ENCODE measurements around the gene KRT20.

The KRT20 gene

DNA sequence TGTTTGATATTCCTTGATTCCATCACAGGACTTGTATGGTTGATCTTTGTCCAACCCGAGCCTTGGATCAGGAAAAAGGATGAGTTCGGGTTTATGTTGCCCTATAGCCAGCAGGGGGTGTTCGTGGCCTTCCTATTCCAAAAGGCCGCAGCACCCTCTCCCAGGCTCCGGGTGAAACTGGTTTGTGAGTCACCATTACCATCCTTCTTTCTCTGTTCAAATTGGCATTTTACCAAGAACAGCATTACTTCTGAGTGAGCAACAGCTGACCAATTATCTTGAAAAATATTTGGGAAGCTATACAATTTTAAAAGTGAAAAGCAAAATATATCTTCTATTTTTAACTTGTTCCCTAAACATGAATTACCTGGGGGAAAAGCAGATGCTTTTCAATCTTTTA is 24.3 kb upstream of the KRT20 start:
- no peaks in the 10 kb centered on the region for H3K9me3 Mint-ChIP-seq
- peaks cover 3% of the 10 kb centered on the region for H3K4me1 Mint-ChIP-seq (ENCODE audit: low read depth)
- no peak overlapping the region for H3K27ac Mint-ChIP-seq
- H3K4me3 Mint-ChIP-seq: no peak overlapping the region
- DNase-seq: peak; percentile 65
- H3K27me3 Mint-ChIP-seq: peaks cover 56% of the 10 kb centered on the region
- H3K36me3 Mint-ChIP-seq (ENCODE audit: low read depth): no peaks in the 10 kb centered on the region

- Mint-ChIP-seq H3K27ac (no peak overlapping the region), H3K9me3 (no peaks in the 10 kb centered on the region), H3K4me1 (ENCODE audit: low read depth) (peaks cover 20% of the 10 kb centered on the region), H3K4me3 (no peak overlapping the region), H3K36me3 (ENCODE audit: low read depth) (no peaks in the 10 kb centered on the region), H3K27me3 (peaks cover 57% of the 10 kb centered on the region)
- DNase-seq: no peak
These were observed 21.6 kb upstream of the KRT20 start for GRCh38 chr17:40906613-40907012.

DNA sequence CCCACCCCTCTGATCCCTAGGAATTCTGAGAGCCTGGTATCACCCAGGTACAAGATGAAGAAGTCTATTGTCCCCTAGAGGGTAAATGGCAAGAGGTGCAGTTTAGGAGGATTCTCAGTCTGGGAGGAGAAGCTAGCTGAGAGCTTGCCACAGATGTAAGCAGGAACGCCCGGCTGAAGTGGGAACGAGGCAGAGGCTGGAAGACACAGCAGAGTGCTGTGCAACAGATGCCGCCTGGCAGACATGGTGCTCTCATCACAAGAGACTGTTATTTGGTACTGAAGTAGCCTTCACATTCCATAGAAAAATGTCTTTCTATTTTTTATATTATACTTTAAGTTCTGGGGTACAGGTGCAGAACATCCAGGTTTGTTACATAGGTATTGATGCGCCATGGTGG is 20.3 kb upstream of the KRT20 start:
- no peak for DNase-seq
- no peaks in the 10 kb centered on the region for H3K9me3 Mint-ChIP-seq
- H3K4me3 Mint-ChIP-seq: no peak overlapping the region
- H3K36me3 Mint-ChIP-seq (ENCODE audit: low read depth): no peaks in the 10 kb centered on the region
- H3K27ac Mint-ChIP-seq: no peak overlapping the region
- peaks cover 54% of the 10 kb centered on the region for H3K27me3 Mint-ChIP-seq
- H3K4me1 Mint-ChIP-seq (ENCODE audit: low read depth): peaks cover 20% of the 10 kb centered on the region

DNA sequence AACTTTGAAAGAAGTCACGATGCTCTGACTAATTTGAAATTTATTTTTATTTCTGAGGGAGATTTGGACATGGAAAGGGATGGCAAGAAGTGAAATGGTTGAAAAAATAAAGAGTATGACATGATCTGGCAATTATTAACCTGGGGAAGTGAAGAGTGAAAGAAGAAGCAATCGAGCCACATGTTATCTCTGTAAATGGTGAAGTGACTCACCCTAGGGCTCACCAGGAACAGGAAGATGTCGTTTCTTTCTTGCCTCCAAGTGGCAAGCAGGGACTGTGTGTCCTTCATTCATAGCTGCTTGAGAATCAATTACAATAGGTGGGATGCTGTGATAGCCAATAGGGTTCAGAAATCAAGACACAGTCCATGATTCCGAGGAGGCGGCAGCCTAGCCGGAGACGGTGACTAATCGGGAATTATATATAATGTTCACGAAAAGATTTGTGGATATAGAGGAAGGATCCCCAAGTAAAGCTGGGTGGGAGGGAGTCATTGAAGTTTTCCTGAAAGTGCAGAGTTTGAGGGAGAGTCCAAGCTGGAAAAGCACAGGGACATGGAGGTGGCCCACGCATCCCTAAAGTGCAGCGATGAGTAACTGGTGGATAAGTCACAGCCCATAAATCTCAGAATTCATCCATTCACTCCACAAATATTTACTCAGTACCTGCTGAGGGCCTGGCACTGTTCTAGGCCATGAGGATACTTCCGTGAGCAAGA is 18.2 kb upstream of the KRT20 start:
- no peak for DNase-seq
- no peak overlapping the region for H3K27ac Mint-ChIP-seq
- no peaks in the 10 kb centered on the region for H3K9me3 Mint-ChIP-seq
- peaks cover 41% of the 10 kb centered on the region for H3K27me3 Mint-ChIP-seq
- H3K4me3 Mint-ChIP-seq: no peak overlapping the region
- no peaks in the 10 kb centered on the region for H3K36me3 Mint-ChIP-seq (ENCODE audit: low read depth)
- H3K4me1 Mint-ChIP-seq (ENCODE audit: low read depth): peaks cover 17% of the 10 kb centered on the region

GRCh38 chr17:40902498-40902897 is 17.5 kb upstream of the KRT20 start:
- Mint-ChIP-seq H3K27ac (no peak overlapping the region), H3K4me3 (no peak overlapping the region), H3K4me1 (ENCODE audit: low read depth) (peaks cover 17% of the 10 kb centered on the region), H3K9me3 (no peaks in the 10 kb centered on the region), H3K27me3 (peaks cover 41% of the 10 kb centered on the region), H3K36me3 (ENCODE audit: low read depth) (no peaks in the 10 kb centered on the region)
- no peak for DNase-seq

DNA sequence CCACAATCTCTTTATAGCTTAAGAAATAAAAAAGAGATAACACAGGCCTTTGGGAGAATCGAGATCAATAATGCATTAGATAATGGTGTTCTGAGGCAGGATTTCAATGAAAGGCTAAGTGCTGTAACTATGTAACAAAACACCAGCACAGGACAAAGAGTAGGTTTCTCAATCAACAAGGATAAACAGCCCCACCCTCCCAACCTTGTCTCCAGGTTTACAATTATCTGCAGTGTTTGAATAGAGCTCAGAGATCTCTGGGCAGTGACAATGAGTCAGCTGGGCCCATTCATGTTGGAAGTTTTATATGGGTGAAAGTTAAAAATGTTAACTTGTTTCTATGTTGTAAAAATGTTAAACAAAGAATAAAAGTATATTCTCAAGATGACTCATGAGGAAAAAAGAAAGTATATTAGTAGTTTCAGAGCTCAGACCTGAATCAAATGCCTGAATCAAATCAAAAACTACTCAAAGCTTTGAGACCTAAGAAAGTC is 17.0 kb upstream of the KRT20 start:
- H3K4me3 Mint-ChIP-seq: no peak overlapping the region
- no peaks in the 10 kb centered on the region for H3K9me3 Mint-ChIP-seq
- no peaks in the 10 kb centered on the region for H3K36me3 Mint-ChIP-seq (ENCODE audit: low read depth)
- peaks cover 17% of the 10 kb centered on the region for H3K4me1 Mint-ChIP-seq (ENCODE audit: low read depth)
- H3K27me3 Mint-ChIP-seq: peaks cover 39% of the 10 kb centered on the region
- no peak for DNase-seq
- H3K27ac Mint-ChIP-seq: no peak overlapping the region

GRCh38 chr17:40900809-40901356 is 15.8 kb upstream of the KRT20 start:
- H3K27me3 Mint-ChIP-seq: peaks cover 32% of the 10 kb centered on the region
- no peaks in the 10 kb centered on the region for H3K9me3 Mint-ChIP-seq
- H3K27ac Mint-ChIP-seq: no peak overlapping the region
- peaks cover 17% of the 10 kb centered on the region for H3K4me1 Mint-ChIP-seq (ENCODE audit: low read depth)
- no peaks in the 10 kb centered on the region for H3K36me3 Mint-ChIP-seq (ENCODE audit: low read depth)
- H3K4me3 Mint-ChIP-seq: no peak overlapping the region
- no peak for DNase-seq

- peaks cover 3% of the 10 kb centered on the region for H3K4me1 Mint-ChIP-seq (ENCODE audit: low read depth)
- no peak overlapping the region for H3K4me3 Mint-ChIP-seq
- H3K27me3 Mint-ChIP-seq: peaks cover 44% of the 10 kb centered on the region
- no peaks in the 10 kb centered on the region for H3K9me3 Mint-ChIP-seq
- no peaks in the 10 kb centered on the region for H3K36me3 Mint-ChIP-seq (ENCODE audit: low read depth)
- no peak for DNase-seq
- H3K27ac Mint-ChIP-seq: no peak overlapping the region
These were observed 11.9 kb upstream of the KRT20 start for GRCh38 chr17:40896916-40897455.

GRCh38 chr17:40895106-40895730 is 10.2 kb upstream of the KRT20 start:
- H3K9me3 Mint-ChIP-seq: no peaks in the 10 kb centered on the region
- no peaks in the 10 kb centered on the region for H3K36me3 Mint-ChIP-seq (ENCODE audit: low read depth)
- H3K4me3 Mint-ChIP-seq: no peak overlapping the region
- no peak overlapping the region for H3K27ac Mint-ChIP-seq
- DNase-seq: no peak
- H3K4me1 Mint-ChIP-seq (ENCODE audit: low read depth): no peaks in the 10 kb centered on the region
- H3K27me3 Mint-ChIP-seq: peaks cover 45% of the 10 kb centered on the region

DNA sequence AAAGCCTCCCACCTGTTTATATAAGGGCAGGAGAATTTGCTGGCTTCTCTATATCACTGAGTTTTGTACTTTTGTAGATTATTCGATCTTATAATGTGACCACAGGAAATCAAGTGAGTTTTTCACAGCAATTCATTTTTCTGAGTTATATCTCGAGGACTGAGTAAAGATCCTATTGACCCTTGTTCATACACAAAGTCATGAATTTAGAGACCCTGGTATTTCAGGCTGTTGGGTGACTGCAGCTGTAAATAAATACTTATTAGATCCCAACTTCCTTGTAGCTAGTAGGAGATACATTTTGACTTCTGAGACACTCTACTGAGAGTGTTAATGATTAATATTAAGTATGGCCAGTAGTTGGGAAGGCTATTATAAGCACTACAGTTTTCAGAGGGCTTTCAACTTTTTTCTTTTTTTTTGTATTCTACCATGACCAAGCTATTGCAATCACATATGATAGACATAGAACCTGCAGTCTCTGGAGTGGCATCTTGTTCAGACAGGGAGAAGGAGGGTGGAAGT is 3.2 kb upstream of the KRT20 start:
- Mint-ChIP-seq H3K36me3 (ENCODE audit: low read depth) (no peaks in the 10 kb centered on the region), H3K27me3 (peaks cover 62% of the 10 kb centered on the region), H3K4me1 (ENCODE audit: low read depth) (no peaks in the 10 kb centered on the region), H3K4me3 (no peak overlapping the region), H3K27ac (no peak overlapping the region), H3K9me3 (no peaks in the 10 kb centered on the region)
- no peak for DNase-seq

DNA sequence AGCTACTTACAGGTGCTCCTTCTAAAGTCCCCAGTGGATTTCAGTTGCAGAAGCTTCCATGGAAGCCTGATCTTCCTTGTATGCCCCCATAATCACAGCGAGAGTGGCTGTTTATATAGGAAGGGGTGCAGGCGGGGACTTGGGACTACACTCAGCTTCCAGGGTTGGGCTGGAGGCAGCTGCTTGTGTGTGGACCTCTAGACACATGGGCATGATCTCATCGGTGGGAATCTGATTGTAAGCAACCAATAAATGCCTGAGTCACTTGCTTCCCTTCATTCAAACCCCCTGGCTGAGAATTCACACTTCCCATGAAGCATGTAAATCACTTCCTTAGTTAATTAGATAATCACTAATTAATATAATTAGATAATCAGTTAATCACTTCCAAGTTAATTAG is 1.0 kb upstream of the KRT20 start:
- Mint-ChIP-seq H3K4me3 (no peak overlapping the region), H3K27ac (no peak overlapping the region), H3K27me3 (peaks cover 52% of the 10 kb centered on the region), H3K4me1 (ENCODE audit: low read depth) (no peaks in the 10 kb centered on the region), H3K9me3 (no peaks in the 10 kb centered on the region), H3K36me3 (ENCODE audit: low read depth) (no peaks in the 10 kb centered on the region)
- DNase-seq: no peak

DNA sequence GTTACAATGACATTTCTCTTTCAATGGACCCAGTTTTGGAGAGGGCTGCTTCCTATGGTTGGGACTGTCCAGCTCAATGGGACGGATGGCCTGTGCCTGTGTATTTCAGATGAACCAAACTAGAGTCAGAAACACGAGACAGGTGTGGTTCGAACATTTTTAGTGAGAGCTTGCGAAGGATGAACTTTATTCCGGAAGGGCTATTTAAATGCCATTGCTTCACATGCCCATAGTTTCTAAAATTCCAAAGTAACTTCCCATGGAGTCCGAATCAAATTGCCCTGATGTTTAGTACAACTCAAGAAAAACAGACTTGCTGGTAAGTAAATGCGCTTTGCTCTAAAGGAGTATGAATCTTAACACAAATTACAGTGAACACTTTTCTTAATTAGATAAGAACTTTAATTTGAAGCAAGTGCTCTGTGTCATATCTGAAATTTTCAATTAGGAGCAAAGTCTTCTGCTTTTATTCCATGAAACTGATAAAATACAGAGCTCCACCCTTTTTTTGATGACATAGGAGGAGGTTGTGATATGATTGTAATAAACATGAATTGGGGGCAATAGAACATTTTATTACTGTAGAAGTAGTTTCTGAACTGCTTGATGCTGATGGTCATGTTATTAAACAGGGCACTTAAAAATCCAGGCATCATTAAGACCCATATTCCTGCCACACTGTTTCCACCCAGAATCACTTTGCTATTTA is 1.3 kb downstream of the KRT20 start:
- no peak for DNase-seq
- no peak overlapping the region for H3K4me3 Mint-ChIP-seq
- H3K4me1 Mint-ChIP-seq (ENCODE audit: low read depth): no peaks in the 10 kb centered on the region
- H3K27me3 Mint-ChIP-seq: peaks cover 31% of the 10 kb centered on the region
- no peaks in the 10 kb centered on the region for H3K9me3 Mint-ChIP-seq
- H3K27ac Mint-ChIP-seq: no peak overlapping the region
- H3K36me3 Mint-ChIP-seq (ENCODE audit: low read depth): no peaks in the 10 kb centered on the region

GRCh38 chr17:40883031-40883430 is 2.0 kb downstream of the KRT20 start:
- no peaks in the 10 kb centered on the region for H3K4me1 Mint-ChIP-seq (ENCODE audit: low read depth)
- no peaks in the 10 kb centered on the region for H3K36me3 Mint-ChIP-seq (ENCODE audit: low read depth)
- no peaks in the 10 kb centered on the region for H3K9me3 Mint-ChIP-seq
- no peak for DNase-seq
- no peak overlapping the region for H3K27ac Mint-ChIP-seq
- H3K27me3 Mint-ChIP-seq: peaks cover 24% of the 10 kb centered on the region
- no peak overlapping the region for H3K4me3 Mint-ChIP-seq

DNA sequence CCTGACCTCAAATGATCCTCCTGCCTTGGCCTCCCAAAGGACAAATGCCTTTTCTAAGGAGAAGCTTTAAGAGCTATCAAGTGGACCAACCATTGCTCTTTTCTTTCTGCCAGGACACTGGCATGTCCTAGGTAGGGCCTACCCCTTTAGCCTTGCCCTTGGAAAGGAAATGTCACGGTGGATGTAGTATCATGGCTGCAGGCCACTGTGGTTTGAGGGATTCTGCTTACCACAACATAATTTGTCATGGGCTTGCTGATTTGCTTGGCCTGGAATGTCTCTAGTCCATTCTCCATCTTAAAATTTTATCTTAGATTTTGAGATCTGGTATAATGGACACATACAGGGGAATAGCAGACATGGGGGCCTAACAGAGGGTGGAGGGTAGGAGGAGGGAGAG is 6.0 kb downstream of the KRT20 start:
- H3K27me3 Mint-ChIP-seq: peaks cover 6% of the 10 kb centered on the region
- H3K27ac Mint-ChIP-seq: no peak overlapping the region
- H3K4me3 Mint-ChIP-seq: no peak overlapping the region
- DNase-seq: no peak
- no peaks in the 10 kb centered on the region for H3K36me3 Mint-ChIP-seq (ENCODE audit: low read depth)
- no peaks in the 10 kb centered on the region for H3K4me1 Mint-ChIP-seq (ENCODE audit: low read depth)
- H3K9me3 Mint-ChIP-seq: no peaks in the 10 kb centered on the region

Data from activated T-cell treated with anti-CD3 and anti-CD28 coated beads, Interleukin-2, amount 50 U/mL, for 24 hours (primary cell).